ENCODE measurements around the gene FAM83B. TPM values are rescaled to one million over a fixed set of nuclear protein-coding genes. Genes with fewer than 3 reads are reported as not detected.
"Not testable (repeated sequence)": the region's sequence is repeated elsewhere in the genome, so short reads cannot be mapped to it uniquely, and the experiment has no call there.

Gene FAM83B
- total RNA-seq, 1 donor from 2014 or later, result 0.29 TPM

GRCh38 chr6:54961372-54961771, 114.8 kb downstream of the FAM83B start:
- not testable (repeated sequence) for DNase-seq (ENCODE audit: extremely low read depth, low read depth, low spot score)

- no peak for DNase-seq (ENCODE audit: extremely low read depth, low read depth, low spot score)
Observed at GRCh38 chr6:54970337-54970736, 123.8 kb downstream of the FAM83B start.

- DNase-seq (ENCODE audit: extremely low read depth, low read depth, low spot score), result no peak
Observed at GRCh38 chr6:54971825-54972224, 125.3 kb downstream of the FAM83B start.

GRCh38 chr6:54979161-54979560, 132.6 kb downstream of the FAM83B start:
- DNase-seq (ENCODE audit: extremely low read depth, low read depth, low spot score), result not testable (repeated sequence)

GRCh38 chr6:54980511-54981275, 134.1 kb downstream of the FAM83B start:
- no peak for DNase-seq (ENCODE audit: extremely low read depth, low read depth, low spot score)

GRCh38 chr6:54981276-54981609, 134.7 kb downstream of the FAM83B start:
- DNase-seq (ENCODE audit: extremely low read depth, low read depth, low spot score), result no peak

- DNase-seq (ENCODE audit: extremely low read depth, low read depth, low spot score), result no peak
Observed at GRCh38 chr6:54981647-54982046, 135.1 kb downstream of the FAM83B start.

GRCh38 chr6:54987633-54988290, 141.2 kb downstream of the FAM83B start:
- DNase-seq (ENCODE audit: extremely low read depth, low read depth, low spot score), result no peak

GRCh38 chr6:54988576-54988975, 142.0 kb downstream of the FAM83B start:
- DNase-seq (ENCODE audit: extremely low read depth, low read depth, low spot score), result no peak

- DNase-seq (ENCODE audit: extremely low read depth, low read depth, low spot score), result no peak
Observed at GRCh38 chr6:54990001-54990400, 143.4 kb downstream of the FAM83B start.

All from glomerular endothelial cell (primary cell).